GM19035 (cell line): Measurements from ENCODE around the gene ACOT7.
"Not testable (repeated sequence)": the region's sequence is repeated elsewhere in the genome, so short reads cannot be mapped to it uniquely, and the experiment has no call there.

Source experiments
- ATAC-seq: cut with Tn5 transposase; IDR thresholded peaks from one replicate; pipeline ENCODE4 v1.9.1; 2021; ENCODE audit not compliant: unreplicated experiment

Gene ACOT7

DNA sequence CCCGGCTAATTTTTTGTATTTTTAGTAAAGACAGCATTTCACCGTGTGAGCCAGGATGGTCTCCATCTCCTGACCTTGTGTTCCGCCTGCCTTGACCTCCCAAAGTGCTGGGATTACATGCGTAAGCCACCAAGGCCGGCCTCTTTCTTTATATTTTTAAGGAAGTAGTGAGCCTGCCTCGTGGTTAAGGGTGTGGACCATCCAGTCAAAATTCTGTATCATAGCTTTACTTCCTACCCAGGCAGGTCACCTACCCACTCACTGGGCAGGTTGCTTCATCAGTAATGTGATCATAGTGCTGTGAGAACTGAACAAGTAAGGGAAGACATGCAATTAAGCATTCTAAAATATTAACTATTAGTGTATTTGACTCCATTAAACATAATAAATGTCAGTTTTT lies 8.1 kb upstream of the ACOT7 start:
- ATAC-seq, result no peak

DNA sequence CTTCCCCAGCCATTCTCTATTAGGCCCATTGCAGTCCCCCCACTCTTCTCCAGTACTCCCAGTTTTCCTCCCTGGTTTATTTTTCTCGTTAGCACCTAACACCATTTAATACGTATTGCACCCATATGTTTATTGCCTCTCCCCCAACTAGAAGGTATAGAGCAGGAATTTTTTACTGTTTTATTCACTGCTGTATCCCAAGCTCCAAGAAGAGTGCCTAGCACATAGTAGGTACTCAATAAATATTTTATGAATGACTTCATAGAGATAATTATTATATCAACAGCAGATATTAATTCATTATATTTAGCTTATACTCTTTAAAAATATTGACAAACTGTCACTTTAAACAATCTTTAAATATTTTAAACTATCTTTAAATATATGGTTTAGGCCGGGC lies 5.7 kb upstream of the ACOT7 start:
- ATAC-seq, result no peak

DNA sequence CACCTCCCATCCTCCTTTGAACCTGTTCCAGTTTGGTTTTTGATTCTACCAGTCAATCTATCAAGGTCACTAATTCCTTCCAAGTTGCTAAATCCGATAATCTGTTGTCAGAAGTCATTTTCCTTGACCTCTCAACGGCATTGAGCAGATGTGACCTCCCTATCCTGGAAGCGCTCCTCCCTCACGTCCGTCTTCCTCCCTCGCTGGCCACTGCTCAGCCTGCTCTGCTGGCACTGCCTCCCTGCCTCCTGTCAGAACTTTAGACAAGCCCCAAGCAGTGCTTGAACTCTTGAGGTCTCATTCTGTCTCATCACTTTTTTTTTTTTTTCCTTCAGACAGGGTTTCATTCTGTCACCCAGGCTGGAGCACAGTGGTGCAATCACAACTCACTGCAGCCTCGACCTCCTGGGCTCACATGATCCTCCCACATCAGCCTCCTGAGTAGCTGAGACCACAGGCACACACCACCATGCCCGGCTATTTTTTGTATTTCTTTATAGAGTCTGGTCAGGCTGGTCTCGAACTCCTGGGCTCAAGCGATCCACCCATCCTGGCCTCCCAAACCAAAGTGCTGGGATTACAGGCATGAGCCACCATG lies 4.4 kb upstream of the ACOT7 start:
- no peak for ATAC-seq

DNA sequence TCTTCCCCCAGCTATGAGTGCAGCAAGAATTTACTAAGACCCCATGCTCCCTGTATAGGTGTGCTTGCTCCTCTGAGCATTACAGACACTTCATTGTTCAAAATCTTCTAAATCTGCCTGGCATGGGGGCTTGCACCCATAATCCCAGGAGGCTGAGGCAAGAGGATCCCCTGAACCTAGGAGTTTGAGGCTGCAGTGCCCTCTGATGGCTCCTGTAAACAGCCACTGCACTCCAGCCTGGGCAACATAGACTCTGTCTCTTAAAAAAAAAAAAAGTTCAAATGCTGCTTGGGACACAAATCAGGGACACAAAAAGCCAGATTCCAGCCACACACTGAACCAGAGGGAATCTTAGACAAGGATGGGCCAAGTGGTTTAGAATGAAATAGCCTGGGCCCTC lies 3.4 kb upstream of the ACOT7 start:
- no peak for ATAC-seq

DNA sequence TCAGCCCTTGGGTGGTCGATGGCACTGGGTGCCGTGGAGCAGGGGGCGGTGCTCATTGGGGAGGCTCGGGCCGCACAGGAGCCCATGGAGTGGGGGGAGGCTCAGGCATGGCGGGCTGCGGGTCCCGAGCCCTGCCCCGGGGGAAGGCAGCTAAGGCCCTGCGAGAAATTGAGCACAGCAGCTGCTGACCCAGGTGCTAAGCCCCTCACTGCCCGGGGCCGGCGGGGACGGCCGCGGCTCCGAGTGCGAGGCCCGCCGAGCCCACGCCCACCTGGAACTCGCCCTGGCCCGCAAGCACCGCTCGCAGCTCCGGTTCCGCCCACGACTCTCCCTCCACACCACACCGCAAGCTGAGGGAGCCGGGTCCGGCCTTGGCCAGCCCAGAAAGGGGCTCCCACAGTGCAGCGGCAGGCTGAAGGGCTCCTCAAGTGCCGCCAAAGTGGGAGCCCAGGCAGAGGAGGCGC lies 2.2 kb upstream of the ACOT7 start:
- ATAC-seq, result not testable (repeated sequence)

DNA sequence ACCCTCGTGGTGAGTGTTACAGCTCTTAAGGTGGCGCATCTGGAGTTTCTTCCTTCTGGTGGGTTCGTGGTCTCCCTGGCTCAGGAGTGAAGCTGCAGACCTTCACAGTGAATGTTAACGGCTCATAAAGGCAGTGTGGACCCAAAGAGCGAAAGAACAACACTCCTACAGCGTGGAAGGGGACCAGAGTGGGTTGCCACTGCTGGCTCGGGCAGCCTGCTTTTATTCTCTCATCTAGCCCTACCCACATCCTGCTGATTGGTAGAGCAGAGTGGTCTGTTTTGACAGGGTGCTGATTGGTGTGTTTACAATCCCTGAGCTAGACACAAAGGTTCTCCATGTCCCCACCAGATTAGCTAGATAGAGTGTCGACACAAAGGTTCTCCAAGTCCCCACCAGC lies 1.6 kb upstream of the ACOT7 start:
- not testable (repeated sequence) for ATAC-seq

DNA sequence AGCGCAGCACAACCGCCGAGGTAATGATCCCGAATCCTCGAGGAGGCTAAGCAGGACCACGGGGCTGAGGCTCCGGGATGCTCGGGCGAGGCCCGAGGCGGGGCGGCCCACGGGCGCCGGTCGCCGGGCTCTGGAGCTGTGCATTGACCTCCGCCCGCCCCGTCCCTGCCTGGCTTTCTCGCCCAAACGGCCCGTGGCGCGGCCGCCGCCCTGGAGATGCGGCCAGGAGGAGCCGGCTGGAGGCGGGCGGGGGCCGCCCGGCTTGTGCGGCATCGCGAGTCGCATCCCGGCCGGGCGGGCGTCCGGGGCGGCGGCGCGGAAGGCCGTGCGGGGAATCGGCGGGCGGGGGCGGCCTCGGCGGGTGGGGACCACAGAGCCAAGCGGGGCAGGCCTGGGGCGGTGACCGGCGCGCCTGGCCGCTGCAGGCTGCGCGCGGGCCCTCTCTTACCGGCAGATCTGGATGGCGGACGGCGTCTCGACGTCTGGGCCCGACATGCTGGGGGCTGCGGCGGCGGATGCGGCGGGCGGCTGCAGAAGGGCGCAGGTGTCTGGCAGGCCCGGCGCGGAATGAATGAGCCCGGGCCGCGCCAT lies 663 bp downstream of the ACOT7 start:
- peak; percentile 24 for ATAC-seq

DNA sequence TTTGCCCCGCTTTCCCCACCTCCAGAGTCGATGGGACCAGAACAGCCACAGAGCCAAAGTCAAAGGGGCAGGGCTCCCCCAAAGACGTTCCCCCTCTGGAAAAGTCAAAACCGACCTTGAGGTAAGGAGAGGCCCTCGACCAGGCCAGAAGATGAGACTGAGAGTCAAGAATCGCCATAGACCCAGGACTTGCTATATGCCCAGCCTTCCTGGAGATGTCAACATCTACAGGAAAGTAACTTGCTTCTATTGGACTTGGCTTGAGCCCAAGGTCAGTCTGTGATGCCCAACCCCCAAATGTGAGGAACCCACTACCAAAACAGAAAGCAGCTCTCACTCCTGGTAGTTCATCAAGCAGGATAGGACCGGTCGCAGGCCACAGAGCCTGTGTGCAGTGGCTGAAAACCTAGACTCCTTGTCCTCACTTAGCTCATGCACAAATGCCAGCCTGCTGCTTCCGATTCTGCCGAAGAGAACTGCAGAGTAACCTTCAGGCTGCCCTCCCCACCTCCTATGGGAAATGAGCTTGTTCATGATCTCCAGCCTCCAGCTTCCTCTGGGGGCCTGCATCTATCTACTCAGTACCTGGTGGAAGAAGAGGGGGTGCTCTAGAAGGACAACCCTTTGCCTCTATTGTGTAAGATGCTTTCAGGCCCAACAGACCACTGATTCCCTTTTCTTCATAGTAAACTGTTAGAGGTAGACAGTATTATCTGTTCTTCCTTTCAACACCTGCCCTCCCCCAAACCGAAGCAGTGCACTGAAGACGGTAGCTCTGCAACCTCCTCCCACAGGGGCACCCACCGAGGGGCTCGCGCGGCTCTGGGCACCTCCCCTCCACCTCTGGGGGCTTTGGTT lies 1.4 kb downstream of the ACOT7 start:
- no peak for ATAC-seq

DNA sequence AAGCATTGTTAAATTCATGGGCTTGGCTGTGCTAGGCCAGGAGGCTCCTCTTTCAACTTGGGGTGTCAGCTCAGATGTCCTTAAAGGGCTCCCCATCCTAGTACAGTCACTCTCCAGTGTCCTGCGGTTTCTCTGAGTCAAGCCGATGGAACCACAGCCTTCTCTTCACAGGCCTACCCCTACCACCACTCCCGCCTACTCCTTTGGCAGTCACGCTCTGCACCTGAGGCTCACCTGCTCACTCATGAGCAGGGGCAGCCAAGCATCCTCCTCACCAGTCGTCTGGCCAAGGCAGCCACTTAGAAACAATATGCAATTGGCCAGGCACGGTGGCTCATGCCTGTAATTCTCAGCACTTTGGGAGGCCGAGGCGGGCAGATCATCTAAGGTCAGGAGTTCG lies 3.6 kb downstream of the ACOT7 start:
- no peak for ATAC-seq

DNA sequence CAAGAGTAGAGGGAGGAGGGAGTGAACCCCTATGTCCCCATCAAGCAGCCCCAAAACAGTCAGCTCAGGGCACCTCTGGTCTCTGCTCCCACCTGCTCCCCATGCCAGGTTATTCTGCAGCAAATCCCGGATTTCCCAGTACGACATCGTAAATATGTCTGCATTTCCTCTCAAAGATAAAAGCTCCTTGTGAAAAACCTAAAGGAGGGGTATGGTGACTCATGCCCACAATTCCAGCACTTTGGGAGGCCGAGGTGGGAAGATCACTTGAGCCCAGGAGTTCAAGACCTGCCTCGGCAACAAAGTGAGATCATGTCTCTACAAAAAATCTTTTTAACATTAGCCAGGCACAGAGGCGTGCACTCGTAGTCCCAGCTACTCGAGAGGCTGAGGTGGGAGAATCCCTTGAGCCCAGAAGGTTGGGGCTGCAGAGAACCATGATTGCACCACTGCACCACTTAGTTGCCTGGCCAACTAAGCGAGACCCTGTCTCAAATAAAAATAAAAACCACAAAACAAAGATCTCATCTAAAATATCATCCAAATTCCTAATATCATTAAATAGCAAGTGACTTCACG lies 7.1 kb downstream of the ACOT7 start:
- ATAC-seq, result no peak

DNA sequence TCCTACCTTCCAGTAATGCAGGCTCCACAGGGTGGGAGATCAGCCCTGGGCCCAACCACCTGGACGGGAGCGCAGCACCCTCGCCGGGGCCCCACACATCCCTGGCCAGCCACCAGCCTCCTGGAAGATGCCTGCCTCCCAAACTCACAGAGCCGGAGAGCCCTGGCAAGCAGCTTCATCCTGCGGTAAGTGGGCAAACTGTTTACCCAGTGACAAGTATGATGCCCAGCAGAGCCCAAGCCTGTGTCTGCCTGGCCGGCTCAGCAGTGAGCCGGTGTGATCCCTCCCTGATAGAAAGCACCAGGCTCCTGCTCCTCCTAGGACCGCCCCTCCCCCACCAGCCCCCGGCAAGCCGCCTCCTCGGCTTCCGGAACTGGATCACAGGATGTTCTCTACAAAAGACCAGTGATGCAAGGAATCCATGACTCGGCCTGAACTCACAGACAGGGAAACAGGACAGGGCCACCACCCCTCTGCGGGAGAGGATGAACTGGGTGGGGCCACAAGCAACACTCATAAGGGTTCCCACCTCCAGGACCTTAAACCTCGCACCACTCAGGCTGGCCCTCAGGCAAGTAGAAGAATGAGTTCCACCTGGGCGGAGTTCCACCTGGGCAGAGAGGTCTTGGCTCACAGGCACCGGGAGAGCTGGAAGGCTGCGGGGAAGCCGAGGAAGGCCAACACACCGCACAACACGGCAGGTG lies 7.9 kb downstream of the ACOT7 start:
- ATAC-seq, result no peak

DNA sequence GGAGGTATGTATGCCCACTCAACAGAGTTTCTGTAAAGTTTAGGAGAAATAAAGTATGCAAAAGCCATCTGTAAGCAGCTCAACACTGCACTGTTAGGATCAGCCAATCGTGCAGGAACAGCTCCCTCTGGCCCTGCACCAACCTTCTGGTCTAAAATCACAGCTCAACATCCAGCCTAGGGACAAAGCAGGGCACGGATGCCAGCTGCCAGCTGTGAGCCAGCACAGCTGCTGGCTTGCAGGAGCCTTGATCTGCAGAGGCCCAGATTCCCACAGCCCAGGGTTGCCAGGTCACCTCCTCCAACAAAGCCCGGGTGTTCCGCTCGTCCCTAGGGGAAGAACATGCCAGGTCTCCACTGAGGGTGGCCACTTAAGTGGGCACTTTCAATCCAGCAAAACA lies 8.6 kb downstream of the ACOT7 start:
- ATAC-seq, result no peak

DNA sequence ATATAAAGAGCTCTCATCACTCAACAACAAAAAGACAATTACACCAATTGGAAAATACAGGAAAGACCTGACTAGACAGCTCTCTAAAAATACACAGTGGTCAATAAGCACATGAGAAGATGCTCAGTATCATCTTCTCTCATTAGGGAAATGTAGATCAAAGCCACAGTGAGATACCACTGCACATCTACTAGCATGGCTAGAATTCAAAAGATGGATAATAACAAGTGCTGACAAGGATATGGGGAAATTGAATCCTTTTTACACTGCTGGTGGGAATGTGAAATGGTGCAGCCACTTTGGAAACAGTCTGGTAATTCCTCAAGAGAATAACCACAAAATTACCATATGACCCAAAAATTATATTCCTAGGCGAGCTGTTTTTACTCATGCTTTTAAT lies 9.4 kb downstream of the ACOT7 start:
- no peak for ATAC-seq

DNA sequence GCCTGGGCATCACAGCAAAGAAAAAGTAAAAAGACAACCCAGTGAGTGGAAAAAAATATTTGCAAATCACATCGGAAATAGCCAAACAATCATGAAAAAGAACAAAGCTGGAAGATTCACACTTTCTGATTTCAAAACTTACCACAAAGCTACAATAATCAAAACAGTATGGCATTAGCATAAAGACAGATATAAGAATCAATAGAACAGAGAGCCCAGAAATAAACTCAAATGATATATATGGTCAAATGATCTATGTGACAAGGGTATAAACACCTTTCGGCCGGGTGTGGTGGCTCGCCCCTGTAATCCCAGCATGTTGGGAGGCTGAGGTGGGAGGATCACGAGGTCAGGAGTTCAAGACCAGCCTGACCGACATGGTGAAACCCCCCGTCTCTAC lies 13.5 kb downstream of the ACOT7 start:
- ATAC-seq, result no peak

DNA sequence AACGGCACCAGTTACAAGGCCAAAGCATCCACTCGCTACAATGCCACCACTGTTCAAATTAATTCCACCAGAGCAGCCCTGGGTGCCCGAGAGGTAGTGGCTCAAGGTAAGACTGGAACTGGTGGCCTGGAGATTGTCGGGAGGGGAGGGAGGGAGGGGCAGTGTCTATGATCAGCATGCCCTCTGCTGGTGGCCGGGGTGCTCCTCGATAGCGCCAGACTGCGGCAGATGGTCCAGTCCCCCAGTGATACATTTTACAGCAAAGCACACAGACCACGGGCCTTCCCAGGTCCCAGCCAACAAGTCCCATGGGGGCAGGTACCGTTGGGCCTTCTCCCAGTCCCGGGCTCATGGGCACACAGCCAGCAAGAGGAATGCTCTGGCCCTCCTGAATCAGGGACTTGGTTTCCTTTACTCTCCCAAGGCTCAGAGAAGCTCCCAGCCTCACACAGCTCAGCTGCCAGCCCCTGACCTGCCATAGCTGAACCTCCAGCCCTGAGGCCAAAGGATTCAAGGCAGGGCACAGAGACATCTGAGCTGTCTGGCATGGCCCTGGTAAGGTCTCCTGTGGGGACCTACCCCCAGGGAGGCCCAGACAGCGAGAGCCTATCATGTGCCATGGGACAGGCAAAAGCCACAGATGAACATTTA lies 15.3 kb downstream of the ACOT7 start:
- no peak for ATAC-seq

DNA sequence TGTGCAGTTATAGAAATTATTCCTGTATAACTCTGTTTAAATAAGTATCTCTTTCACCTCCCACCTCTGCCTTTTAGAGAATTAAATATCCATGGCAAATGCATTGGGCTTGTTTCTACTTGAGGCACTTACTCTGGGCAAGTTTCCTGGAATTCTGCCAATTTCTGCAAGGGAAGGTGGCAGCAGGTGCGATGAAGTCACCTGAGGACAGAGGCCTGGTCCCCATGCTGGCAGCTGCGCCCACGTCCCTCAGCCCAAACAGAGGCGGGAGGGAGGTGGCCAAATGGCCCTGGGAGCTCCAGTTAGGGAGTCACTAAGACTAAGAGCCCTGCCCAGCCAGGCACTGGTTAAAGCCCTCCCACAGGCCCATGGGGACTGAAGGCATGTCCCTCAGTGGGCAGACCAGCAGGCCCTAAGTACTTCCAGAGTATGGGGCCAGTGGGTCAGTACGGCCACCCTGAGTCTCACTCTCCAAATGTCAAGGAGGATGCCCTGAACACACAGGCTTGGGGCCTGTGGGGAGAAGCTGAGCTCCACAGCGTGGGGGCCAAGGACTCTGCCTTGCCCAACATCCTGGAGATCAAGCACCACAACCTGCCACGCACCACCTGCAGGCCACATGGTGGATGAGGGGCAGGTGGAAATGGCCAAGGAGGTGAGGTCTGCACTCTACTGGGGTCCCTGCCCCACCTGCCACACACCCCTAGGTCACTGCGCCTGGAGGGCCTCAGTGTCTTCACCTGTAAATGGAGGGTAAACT lies 19.4 kb downstream of the ACOT7 start:
- no peak for ATAC-seq

DNA sequence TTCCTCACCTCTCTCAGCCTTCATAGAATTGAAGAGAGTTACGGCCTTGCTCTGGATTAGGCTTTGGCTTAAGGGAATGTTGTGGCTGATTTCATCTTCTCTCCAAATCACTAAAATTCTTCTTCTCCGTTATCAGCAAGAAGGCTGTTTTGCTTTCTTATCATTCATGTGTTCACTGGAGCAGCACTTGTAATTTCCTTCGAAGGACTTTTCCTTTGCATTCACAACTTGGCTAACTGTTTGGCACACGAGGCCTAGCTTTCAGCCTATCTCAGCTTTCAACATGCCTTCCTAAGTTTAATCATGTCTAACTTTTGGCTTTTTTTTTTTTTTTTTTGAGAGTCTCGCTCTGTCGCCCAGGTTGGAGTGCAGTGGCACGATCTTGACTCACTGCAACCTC lies 21.3 kb downstream of the ACOT7 start:
- not testable (repeated sequence) for ATAC-seq

DNA sequence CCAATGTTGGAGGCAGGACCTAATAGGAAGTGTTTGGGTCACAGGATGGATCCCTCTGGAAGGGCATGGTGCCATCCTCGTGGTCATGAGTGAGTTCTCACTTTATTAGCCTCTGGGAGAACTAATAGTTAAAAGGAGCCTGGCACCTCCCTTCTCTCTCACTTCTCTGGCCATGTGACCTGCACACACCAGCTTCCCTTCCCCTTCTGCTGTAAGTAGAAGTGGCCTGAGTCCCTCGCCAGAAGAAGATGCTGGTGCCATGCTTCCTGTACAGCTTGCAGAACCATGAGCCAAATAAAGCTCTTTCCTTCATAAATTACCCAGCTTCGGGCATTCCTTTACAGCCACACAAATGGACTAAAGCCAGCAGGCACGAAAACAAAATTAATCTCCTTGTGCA lies 23.6 kb downstream of the ACOT7 start:
- ATAC-seq, result no peak

DNA sequence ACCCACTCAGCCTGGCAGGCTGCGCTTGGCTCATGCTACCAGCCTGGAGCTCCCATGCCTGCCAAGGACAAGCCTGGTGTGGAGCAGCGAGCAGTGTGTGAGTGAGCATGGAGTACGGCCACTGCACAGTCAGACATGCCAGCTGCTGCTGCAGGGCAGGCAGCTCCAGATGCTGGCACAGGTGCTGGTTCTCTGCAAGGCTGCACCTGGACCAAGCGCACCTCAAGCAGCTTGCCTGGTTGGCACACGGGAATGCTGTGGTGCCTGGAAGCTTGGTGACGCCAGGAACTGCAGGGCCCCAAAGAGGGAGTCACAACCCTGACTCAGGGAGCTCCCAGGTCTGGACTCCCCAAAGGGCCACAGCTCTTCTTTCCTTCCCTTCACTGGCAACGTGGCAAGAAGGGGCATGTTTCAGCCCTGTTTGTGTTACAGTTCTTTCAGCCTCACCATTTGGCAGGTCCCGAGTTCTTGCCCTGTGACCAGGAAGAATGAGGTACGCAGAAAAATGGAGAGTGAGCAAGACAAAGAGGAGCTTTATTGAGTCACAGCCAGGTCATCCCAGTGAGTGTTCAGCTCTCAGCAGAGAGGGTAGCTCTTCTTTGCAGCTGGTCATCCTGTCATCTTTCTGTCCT lies 26.1 kb downstream of the ACOT7 start:
- ATAC-seq, result no peak

DNA sequence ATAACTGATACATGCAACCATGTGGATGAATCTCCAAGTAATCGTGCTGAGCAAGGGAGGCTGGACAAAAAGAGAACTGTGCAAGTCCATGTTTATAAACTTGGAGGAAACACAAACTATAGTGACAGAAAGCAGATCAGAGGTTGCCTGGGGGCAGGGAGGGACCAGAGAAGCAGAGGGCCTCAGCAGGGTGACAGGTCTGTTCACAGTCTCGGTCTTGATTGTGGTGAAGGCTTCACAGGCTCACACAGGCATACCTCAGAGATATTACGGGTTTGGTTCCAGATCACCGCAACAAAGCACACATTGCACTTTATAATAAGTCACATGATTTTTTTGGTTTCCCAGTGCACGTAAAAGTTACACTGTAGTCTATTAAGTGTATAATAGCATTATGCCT lies 28.5 kb downstream of the ACOT7 start:
- no peak for ATAC-seq
